Measurements from ENCODE around the gene ADAMTSL5. TPM values are rescaled to one million over a fixed set of nuclear protein-coding genes. Genes with fewer than 3 reads are reported as not detected.

ADAMTSL5 gene
- total and polyA plus RNA-seq, 2 of the 13 experiments (the other 11 are each of a cell fraction or from before 2014, with no cell fraction given) = 0.60 to 2.7 TPM

- 0 out of 2 replicates have a peak, but pooled peaks have one; percentile 42 for TF ChIP-seq ZNF891 (CRISPR knock-in tag; IDR thresholded peaks at IDR 0.05)
- TF ChIP-seq TFDP1 (CRISPR knock-in tag; IDR thresholded peaks at IDR 0.05; ENCODE audit: borderline replicate concordance) = peak; percentile 73
- no peak for TF ChIP-seq ZNF280D (CRISPR knock-in tag; IDR thresholded peaks at IDR 0.05)
- no peak for TF ChIP-seq ZMAT3 (CRISPR knock-in tag; conservative IDR thresholded peaks at IDR 0.05)
- no peak for TF ChIP-seq ZNF234 (CRISPR knock-in tag; conservative IDR thresholded peaks at IDR 0.05)
- TF ChIP-seq KMT2A (CRISPR knock-in tag; IDR thresholded peaks at IDR 0.05) = no peak
- TF ChIP-seq CCAR2 (optimal IDR thresholded peaks at IDR 0.05; ENCODE audit: low read depth, low read length) = no peak
- no peak for TF ChIP-seq ZFYVE20 (CRISPR knock-in tag; IDR thresholded peaks at IDR 0.05; ENCODE audit: borderline replicate concordance, low read depth)
- TF ChIP-seq ZNF746 (CRISPR knock-in tag; IDR thresholded peaks at IDR 0.05) = 0 out of 2 replicates have a peak, but pooled peaks have one; percentile 42
- no peak for TF ChIP-seq ZNF468 (CRISPR knock-in tag; IDR thresholded peaks at IDR 0.05)
- no peak for TF ChIP-seq ESRRA (CRISPR knock-in tag; IDR thresholded peaks at IDR 0.05; ENCODE audit: low read depth)
- TF ChIP-seq ZBTB10 (CRISPR knock-in tag; IDR thresholded peaks at IDR 0.05; ENCODE audit: borderline replicate concordance) = 0 out of 2 replicates have a peak, but pooled peaks have one; percentile 21
- no peak for TF ChIP-seq ZNF616 (CRISPR knock-in tag; IDR thresholded peaks at IDR 0.05; ENCODE audit: low read depth)
- no peak for TF ChIP-seq ZFP82 (CRISPR knock-in tag; IDR thresholded peaks at IDR 0.05; ENCODE audit: borderline replicate concordance)
- TF ChIP-seq DZIP1 (CRISPR knock-in tag; IDR thresholded peaks at IDR 0.05) = peak; percentile 70; the same call in 1 of the 2 replicates
- no peak for TF ChIP-seq MED8 (CRISPR knock-in tag; IDR thresholded peaks at IDR 0.05; ENCODE audit: insufficient replicate concordance)
- no peak for TF ChIP-seq ZNF33A (CRISPR knock-in tag; IDR thresholded peaks at IDR 0.05; ENCODE audit: borderline replicate concordance)
- no peak for TF ChIP-seq HMGA1 (CRISPR knock-in tag; conservative IDR thresholded peaks at IDR 0.05)
- no peak for TF ChIP-seq MTF2 (CRISPR knock-in tag; IDR thresholded peaks at IDR 0.05; ENCODE audit: borderline replicate concordance)
Measured at GRCh38 chr19:1503089-1503924, 9.5 kb downstream of the ADAMTSL5 start (continued).

Measured in HepG2 (cell line).